ENCODE results near the gene ENKUR.

GRCh38 chr10:24983130-24983529, 32.8 kb downstream of the ENKUR start:
- TF ChIP-seq CTCF (IDR thresholded peaks at IDR 0.05; ENCODE audit: insufficient read depth, low read length, poor library complexity, severe bottlenecking) = no peak
- TF ChIP-seq EZH2phosphoT487 (conservative IDR thresholded peaks at IDR 0.05; ENCODE audit: low read length) = no peak

Measured in SU-DHL-6 (cell line).